GM19452 (cell line): ENCODE results near the gene LCE6A.

Experiments
- ATAC-seq: cut with Tn5 transposase; IDR thresholded peaks from one replicate; pipeline ENCODE4 v1.9.1; 2021; ENCODE audit not compliant: unreplicated experiment

LCE6A gene, protein sequence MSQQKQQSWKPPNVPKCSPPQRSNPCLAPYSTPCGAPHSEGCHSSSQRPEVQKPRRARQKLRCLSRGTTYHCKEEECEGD

DNA sequence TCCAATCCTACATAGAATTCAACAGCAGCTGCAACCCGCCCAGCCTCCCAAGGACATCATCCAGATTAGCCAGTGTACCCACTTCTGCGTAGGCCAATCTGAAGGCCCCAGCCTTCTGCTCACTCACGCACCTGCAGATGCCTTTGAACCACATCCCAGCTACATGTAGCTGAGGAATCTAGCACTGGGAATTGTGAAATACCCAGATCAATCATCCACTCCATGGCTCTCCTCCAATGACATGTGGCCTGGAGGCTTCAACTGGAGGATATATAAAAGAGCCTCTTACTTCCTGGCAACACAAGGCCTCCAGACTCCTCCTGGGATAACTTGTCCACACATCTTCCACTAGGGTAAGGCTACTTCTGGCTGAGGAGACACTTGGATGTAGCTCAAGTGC lies at the start of gene LCE6A:
Gene LCE6A (plus strand): TSS at position 301 of the 400 bp plus-strand sequence. CDS start 665 bp downstream, outside the sequence.
- ATAC-seq = no peak

DNA sequence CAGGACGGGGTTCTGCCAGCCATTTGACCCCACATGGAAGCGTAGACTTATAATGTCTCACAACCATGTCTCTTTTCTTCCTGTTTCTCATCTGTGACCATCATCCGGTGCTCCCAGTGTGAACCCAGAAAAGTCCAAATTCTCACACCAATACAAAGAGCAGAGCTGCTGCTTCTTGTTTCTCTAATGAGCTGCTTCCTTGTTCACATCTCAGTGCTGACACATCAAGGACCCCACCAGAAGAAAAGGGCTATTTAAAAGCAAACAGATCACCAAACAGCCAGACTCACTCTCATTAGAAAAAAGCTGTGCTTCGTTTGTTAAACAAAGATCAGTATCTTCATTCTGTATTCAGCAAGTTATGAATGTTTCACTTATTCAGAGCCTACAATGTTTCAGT lies 47.0 kb upstream of the LCE6A start:
- no peak for ATAC-seq

DNA sequence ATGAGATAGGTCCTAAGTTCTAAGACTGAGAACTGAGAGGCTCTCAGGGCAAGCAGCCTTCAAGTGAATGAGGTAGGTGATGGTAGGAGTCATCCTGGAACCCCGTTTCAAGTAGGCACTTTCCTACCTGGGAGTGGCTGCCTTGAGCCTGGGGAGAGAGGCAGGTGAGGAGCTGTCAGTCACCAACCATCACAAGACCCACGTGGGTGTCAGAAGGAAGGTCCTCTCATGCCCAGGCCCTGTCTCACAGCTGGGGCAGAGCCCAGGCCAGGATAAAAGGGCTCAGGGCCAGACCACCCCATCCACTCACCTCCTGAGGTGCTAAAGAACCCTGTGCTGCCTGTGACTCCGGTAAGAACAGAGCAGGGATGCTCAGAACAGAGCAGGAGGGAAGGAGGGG lies 46.2 kb upstream of the LCE6A start, which contains the start of gene LCE1D:
Gene LCE1D (plus strand): TSS at position 301 of the 400 bp plus-strand sequence. CDS start 1,074 bp downstream, outside the sequence.
- ATAC-seq = no peak

DNA sequence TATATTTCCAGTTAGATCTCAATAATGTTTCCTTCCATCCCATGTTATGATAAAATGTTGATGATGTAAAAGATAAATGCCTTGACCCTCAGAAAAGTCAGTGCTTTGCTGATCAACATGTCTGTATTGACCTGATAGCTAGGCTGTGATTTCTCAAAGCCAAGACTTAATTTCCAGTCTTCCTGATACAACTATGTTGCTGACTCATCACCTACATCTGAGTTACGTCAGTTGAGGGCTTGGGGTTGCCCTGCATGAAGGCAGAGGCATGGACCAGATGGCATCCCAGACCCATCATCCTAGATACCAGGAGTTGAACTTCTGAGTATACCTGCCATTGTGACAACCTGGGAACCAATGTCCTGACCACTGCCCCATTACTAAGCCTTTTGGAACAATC lies 41.3 kb upstream of the LCE6A start:
- ATAC-seq = no peak

DNA sequence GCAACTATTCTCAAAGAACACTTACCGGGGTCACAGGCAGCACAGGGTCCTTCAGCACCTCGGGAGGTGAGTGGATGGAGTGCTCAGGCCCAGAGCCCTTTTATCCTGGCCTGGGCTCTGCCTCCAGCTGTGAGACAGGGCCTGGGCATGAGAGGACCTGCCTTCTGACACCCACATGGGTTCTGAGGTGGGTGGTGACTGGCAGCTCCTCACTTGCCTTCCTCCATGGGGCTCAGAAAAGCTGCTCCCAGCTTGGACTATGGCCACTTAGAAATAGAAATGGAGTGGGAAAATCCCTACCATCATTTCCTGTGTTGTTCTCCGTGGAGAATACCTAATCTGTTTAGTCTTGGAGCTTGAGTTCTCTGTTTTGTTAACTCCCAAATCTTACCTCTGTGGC lies 36.1 kb upstream of the LCE6A start, which contains the start of gene LCE1C:
Gene LCE1C (minus strand): TSS at position 76 of the 400 bp plus-strand sequence. CDS start 1,173 bp downstream, outside the sequence.
- no peak for ATAC-seq

DNA sequence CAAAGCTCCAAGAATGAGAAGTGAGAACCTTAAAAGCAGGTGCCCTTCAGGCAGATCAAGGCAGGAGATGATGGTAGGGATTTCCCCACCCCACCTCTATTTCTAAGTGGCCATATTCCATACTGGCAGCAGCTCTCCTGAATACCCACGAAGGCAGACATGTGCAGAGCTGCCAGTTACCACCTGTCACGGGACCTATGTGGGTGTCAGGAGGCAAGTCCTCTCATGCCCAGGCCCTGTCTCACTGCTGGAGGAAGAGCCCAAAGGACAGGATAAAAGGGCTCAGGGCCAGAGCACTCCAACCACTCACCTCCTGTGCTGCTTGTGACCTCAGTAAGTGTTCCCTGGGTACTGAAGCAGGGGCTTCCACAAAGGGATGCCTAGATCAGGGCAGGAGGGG lies 31.6 kb upstream of the LCE6A start:
- no peak for ATAC-seq

DNA sequence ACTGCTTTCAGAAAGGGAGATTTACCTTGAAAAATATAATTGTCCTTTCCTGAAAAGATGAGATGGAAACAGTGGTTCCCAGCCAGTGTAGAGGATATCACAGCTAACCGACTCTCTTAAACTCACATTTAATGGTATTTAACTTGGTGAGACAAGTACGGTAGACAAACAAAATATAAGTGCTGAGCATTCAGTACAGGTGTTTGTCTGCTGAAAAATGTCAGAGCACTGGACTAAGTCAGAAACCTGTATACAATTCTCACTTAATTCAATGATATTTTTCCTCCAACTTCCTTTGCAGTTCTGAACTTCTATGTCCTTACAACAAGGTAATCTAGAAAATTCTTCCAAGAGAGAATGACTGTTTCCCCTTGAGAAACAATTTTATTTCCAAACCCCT lies 31.0 kb upstream of the LCE6A start, which contains the start of gene LCE1B:
Gene LCE1B (plus strand): TSS at position 301 of the 400 bp plus-strand sequence. CDS start 476 bp downstream, outside the sequence.
- ATAC-seq = no peak

DNA sequence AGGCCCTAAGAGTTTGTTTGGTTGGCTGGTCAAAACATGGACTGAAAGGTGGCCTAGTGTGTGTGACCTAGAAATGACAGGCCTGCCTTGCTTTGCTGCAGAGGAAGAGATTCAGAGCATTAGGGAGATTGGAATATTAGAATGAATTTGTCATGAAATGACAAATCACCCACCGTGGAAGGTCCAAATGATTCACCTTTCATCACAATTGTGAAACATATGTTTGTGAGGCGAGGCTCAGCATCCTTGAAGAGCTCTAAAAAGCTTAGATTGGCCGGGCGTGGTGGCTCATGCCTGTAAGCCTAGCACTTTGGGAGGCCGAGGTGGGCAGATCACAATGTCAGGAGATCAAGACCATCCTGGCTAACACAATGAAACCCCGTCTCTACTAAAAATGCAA lies 25.3 kb upstream of the LCE6A start:
- ATAC-seq = no peak

DNA sequence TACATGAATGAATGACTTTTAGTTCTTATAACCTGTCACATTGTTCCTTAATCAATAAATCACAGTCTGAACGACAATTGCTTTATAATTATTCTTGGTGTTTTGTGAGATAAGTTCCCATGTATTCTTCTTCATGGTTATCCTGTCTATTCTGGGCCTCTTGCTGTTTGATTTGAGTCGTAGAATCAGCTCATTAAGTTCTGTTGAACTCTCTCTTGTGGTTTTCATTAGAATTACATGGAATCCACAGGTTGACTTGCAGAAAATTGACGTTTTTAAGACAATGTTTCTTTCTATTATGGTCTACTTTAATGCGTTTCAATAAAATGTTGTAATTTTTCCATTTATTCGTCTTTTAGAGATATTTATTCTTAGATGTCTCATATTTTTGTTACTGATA lies 19.4 kb upstream of the LCE6A start:
- ATAC-seq = no peak

DNA sequence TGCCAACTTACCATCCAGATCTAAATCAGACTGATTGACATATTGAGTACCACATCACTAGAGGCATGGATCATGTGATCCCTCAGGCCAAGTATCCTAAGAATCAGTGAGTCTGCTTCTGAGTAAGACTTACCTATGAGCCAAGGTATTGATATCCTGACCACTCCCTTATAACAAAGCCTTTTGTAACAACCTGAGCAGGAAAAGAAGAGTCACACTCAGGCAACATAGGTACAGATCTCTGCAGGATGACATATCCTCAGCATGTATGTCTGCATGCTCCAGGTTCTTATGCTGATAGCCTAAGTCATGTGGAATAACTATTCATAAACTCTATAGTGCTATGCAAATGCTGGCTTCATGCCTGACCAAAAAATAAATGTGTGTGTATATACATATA lies 17.7 kb upstream of the LCE6A start:
- no peak for ATAC-seq

DNA sequence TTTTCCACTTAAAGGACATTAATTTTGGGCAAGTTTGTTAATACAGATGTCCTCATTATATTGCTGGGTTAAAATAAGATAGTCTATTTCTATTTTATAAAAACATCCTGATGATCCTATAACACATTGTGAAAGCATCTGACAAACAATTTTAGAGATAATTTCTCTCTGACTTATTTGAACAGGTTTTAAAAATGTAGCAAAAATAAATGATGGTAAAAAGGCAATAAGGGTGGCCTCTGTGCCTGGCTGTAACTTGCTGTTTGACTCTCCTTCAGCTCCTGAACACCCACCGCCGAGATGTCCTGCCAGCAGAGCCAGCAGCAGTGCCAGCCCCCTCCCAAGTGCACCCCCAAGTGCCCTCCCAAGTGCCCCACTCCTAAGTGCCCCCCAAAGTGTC lies 15.5 kb upstream of the LCE6A start, which contains the start of gene LCE1A:
Gene LCE1A (plus strand): TSS at position 301 of the 400 bp plus-strand sequence. CDS start 0 bp downstream, at position 301.
- no peak for ATAC-seq

DNA sequence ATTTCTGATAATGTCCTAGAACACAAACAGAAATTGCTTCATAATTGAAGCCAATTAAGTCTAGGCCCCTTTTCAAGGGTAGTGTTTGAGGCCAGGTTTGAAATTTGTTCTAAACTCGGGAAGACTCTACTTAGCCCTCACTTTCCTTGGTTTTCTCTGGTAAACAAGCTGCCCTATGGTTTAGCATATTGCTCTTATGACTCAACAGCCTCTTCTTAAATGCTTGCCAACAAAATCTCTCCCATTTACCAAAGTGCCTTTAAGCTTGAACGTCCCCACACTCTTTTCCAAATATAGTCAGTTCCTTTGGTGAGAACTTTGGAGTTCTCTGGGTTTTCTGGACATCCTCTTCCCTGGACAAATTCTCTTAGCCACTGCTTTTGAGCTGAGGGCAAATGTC lies 5.8 kb upstream of the LCE6A start:
- ATAC-seq = no peak

DNA sequence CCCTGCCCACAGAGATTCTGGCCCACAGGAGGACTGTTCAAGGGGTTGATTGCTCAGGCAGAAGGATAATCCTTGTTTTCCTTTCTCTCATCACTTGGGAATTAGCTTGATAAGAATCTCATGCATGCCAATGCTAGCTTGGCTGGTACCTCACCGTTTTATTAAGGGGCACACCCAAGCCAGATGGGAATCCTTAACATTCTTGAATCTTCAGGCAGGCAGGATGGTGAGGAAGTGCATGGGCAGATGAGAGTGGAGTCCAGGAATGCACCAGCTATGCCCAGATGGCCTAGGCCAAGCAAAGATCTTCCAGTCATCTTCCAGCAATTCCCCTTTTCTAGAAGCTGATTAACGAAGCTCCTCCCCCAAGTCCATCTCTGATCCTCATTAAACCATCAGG lies 13.0 kb downstream of the LCE6A start:
- ATAC-seq = no peak

DNA sequence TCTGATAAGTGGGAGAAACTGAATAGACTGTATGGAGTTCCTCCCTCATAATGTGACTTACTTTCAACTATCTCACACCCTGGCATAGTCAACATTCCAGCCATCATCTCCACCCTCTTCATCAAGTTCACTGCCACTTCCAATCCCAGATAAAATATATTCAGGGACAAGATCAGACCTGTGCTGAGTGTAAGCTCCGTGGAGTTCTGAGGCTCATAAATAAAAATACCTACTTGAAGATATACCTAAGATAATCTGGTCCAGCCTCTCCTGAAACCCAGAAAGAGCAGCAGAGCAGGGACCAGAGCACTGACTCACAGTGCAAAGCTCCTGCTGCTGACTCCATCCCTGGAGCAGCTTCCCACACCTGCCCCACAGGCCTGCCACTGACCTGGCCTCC lies 15.4 kb downstream of the LCE6A start:
- ATAC-seq = no peak

DNA sequence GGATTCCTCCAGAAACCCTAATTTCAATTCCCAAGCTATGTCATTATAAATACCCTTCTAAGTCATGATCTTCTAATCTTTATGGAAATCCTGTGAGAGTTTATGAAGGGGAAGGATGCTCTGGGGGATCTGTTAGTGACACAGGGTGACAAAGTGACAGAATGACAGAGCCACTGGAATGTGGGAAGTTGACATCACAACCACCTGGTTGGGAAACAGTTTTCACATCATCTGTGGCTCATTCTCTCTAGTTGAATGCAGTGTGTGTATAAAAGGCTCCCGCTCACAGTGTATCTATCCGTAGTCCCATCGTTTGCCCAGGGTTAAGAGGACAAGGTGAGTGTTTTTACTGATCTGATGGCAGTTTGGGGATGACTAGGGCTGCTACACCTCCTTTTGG lies 17.0 kb downstream of the LCE6A start, which contains the start of gene LCE7A:
Gene LCE7A (plus strand): TSS at position 301 of the 400 bp plus-strand sequence. CDS start 702 bp downstream, outside the sequence.
- no peak for ATAC-seq

DNA sequence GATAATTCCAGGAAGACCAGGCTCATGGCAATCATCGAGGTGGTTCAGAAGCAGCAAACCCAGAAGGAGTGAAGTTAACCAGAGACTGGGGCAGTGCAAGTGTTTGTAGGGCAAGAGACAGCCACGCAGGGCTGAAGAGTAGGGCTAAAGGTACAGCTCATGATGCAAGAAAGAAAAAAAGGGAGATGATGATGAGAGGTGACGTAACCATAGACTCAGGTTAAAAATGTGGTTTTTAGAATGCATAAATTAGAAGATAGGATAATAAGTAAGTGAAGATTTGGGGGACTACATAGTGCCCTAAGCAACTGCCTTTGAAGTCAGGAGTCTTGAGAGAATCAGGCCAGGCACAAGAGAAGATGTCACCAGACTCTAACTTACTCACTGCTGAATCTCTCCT lies 17.5 kb downstream of the LCE6A start:
- ATAC-seq = no peak

DNA sequence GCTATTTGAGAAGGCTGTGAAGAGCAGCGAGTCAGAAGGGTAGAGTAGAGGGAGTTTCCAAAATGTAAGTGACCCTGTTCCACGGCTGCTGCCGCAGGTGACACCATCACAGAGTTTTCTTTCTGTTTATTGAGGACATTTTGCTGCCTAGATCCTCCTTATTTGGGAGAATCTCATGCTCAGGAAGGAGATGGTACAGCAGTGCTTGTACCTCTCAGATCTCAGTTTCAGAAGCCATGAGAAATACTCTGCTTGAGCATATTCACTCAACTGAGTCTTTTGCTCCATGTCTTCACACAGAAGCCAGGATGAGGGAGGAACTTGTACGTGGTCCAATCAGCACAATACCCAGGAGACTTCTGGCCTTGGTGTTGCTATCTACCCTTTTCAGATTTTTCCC lies 18.7 kb downstream of the LCE6A start:
- ATAC-seq = no peak

DNA sequence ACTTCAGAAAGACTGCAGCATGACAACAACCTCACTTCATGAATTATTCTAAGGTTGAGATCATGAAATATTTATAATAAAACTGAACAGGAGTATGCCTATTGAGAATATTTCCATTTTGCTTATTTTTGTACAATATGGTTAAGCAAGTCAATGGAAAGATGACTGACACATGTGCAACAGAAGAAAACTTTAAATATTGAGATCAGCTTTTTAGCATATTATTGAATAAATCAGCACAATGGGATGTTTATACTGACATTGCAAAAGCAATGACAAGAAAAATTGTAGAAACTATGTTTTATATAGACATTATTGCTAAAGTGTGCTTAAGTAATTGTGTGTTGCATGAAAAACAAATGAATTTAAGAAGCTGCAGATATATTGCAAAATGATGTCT lies 21.8 kb downstream of the LCE6A start:
- ATAC-seq = no peak

DNA sequence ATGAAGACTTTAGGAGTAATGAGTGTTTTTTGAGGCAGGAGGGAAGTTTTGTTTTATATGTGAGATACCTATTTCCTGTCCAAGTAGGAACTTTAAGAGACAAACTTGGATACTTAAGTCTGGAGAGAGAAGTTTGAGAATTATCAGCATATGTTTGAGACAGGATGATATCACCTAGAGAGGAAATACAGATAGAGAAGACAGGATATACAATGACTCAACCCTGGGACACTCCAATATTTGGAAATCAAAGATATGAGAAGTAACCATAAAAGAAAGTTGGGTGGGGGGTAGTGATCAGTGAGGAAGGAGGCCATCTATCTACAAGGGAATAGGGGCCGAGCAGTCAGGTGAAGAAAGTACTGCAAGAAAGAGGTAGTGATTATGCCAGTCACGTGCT lies 23.7 kb downstream of the LCE6A start:
- no peak for ATAC-seq

DNA sequence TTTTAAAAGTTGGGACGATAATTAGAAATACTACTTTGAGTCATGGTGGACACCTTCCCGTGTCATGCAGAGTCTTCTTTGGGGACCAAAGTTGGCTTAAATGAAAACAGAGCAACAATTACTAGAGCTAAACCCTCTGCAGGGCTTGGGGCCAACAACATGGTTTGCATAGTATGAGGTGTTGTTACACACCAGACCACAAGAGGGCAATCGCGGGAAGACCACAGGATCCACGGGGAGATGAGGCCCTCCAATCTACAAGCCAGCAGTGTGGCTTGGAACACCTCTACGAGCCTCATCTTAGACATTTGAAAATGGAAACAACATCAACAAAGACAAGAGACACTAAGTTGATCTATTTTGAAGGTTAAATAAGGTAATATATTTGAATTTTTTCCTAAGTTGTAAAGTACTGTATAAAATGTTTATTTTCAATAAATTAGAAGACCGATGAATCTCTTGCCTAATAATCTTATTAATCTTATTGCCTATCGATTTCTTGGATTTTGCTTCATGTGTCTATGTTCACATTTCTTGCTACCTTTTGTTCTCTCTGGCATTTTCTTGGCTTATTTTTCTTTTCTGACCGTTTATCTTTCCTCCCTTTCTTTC lies 27.3 kb downstream of the LCE6A start:
- ATAC-seq = no peak

DNA sequence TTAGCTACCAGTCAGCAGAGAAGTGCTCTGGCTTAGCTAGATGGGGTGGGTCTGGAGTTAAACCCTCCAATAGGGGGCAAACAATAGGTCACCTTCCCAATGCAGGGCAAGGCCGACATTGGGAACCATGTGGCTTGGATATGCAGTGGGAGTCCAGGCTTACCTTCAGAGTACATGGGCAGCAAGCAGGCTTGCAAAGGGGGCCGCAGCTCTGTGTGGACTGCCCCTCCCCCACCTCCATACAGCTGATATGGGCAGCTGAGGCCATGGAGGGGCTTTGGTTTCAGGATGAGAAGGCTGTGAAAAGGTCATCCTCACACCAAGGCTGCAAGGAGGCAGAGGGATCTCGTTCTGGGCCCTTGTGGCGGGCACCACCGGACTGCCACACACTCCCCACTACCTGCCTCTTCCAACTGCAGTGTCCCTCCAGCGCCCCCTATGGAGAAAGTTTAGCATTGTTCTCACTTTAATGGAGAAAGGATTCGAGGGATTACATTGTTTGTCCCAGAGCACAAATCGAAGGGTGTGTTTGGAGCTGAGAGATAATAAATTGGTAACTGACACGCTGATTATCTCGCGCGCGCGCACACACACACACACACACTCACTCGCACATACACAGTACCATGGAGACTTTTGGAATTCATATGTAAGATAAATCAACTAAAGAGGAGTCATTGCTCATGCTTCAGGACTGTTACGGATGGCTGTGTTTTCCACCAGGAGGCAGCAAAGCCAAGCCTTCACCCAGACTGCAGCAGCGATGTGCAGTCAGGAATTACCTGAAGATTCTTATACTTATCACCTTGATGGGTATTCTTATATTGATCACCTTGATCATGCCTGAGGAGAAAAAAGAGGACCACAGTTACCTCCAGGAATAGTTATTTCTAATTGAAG lies 28.4 kb downstream of the LCE6A start:
- ATAC-seq = no peak

DNA sequence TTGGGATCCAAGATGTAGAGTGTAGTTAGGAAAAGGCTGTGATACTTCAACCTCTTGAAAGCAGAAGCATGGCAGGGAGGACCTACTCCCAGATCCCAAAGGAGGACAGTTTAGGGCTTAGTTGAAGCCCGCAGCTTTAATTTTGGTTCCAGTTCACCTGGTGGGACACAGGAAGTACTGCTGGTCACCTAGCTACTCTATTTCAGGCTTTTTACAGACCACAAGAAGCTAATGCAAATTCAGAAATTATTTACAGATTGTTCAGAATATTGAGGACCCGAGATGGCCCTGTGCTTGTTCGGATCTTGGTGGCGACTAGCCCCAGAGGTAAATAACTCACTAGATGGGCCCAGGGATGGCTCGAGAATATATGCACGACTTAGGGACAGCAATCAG lies 29.1 kb downstream of the LCE6A start:
- no peak for ATAC-seq
